Neural cell (in vitro differentiated cells): Measurements from ENCODE around the gene NTN4. TPM values are rescaled to one million over a fixed set of nuclear protein-coding genes. Genes with fewer than 3 reads are reported as not detected.

ENCODE experiments used
- H2AFZ ChIP-seq: fragments of 200-600, 300-800 bp; sonication (generic), shearing (Covaris generic); 2 replicates; pipeline ENCODE4 v1.6.0; 2014; ENCODE audit warnings: low read depth, mild to moderate bottlenecking, antibody characterized with exemption, low read length, moderate library complexity
- H3F3A ChIP-seq: fragments of 200-600 bp; shearing (Covaris generic); 2 replicates; pipeline ENCODE4 v1.6.1; 2016; ENCODE audit warnings: mild to moderate bottlenecking, moderate library complexity, mixed read lengths, antibody characterized with exemption, low read length; ENCODE audit not compliant: insufficient read depth, poor library complexity, severe bottlenecking
- H3K27ac ChIP-seq: fragments of 200-600, 300-800 bp; sonication (generic), shearing (Covaris generic); 2 replicates; pipeline ENCODE4 v1.5.1; 2014; ENCODE audit warnings: mild to moderate bottlenecking, low read length, moderate library complexity
- H3K27me3 ChIP-seq: fragments of 300-800, 200-600 bp; sonication (generic), shearing (Covaris generic); 2 replicates; pipeline ENCODE4 v1.6.0; 2014; ENCODE audit warnings: mild to moderate bottlenecking, low read depth, low read length, moderate library complexity; ENCODE audit not compliant: insufficient read depth
- H3K36me3 ChIP-seq: fragments of 300-800, 200-600 bp; sonication (generic), shearing (Covaris generic); 2 replicates; pipeline ENCODE4 v1.5.1; 2014; ENCODE audit warnings: mild to moderate bottlenecking, antibody characterized with exemption, low read length, moderate library complexity; ENCODE audit not compliant: insufficient read depth
- H3K4me2 ChIP-seq: fragments of 300-800, 200-600 bp; sonication (generic), shearing (Covaris generic); 2 replicates; pipeline ENCODE4 v1.6.0; 2014; ENCODE audit warnings: mild to moderate bottlenecking, low read length
- H3K4me3 ChIP-seq: fragments of 300-800, 200-600 bp; sonication (generic), shearing (Covaris generic); 2 replicates; pipeline ENCODE4 v1.5.1; 2014; ENCODE audit warnings: mild to moderate bottlenecking, low read length, moderate library complexity
- H3K79me2 ChIP-seq: fragments of 200-600 bp; shearing (Covaris generic); replicated peaks from 2 replicates; pipeline ENCODE4 v1.6.0; 2014; ENCODE audit warnings: mild to moderate bottlenecking, low read length, moderate library complexity; ENCODE audit not compliant: insufficient read depth
- H3K9ac ChIP-seq: fragments of 300-800, 200-600 bp; sonication (generic), shearing (Covaris generic); 2 replicates; pipeline ENCODE4 v1.6.1; 2016; ENCODE audit warnings: mild to moderate bottlenecking, low read length, mixed read lengths
- H3K9me2 ChIP-seq: fragments of 200-600 bp; shearing (Covaris generic); 2 replicates; pipeline ENCODE4 v1.6.1; 2016; ENCODE audit warnings: mild to moderate bottlenecking, low read length, mixed read lengths; ENCODE audit not compliant: insufficient read depth
- H3K9me3 ChIP-seq: fragments of 200-600, 300-800 bp; sonication (generic), shearing (Covaris generic); 2 replicates; pipeline ENCODE4 v1.6.1; 2016; ENCODE audit warnings: mild to moderate bottlenecking, mixed run types, low read length, moderate library complexity, mixed read lengths
- H4K20me1 ChIP-seq: fragments of 200-600 bp; shearing (Covaris generic); 2 replicates; pipeline ENCODE4 v1.6.1; 2016; ENCODE audit warnings: mild to moderate bottlenecking, mixed run types; ENCODE audit not compliant: insufficient read depth
- CTCF ChIP-seq: fragments of 450-650 bp; IDR thresholded peaks from 2 replicates; pipeline ENCODE4 v1.5.1; 2014; ENCODE audit warnings: antibody characterized with exemption, mild to moderate bottlenecking, moderate library complexity; ENCODE audit not compliant: poor library complexity, severe bottlenecking
- EP300 ChIP-seq: fragments of 450-650 bp; conservative IDR thresholded peaks from 2 replicates; pipeline ENCODE4 v1.6.1; 2014; ENCODE audit warnings: antibody characterized with exemption, mild to moderate bottlenecking, moderate library complexity; ENCODE audit not compliant: poor library complexity, severe bottlenecking
- EZH2 ChIP-seq: fragments of 200-600, 300-800 bp; shearing (Covaris generic), sonication (generic); IDR thresholded peaks from 2 replicates; pipeline ENCODE4 v1.6.1; 2014; ENCODE audit warnings: antibody characterized with exemption, low read length, borderline replicate concordance, mild to moderate bottlenecking; ENCODE audit not compliant: insufficient read depth, poor library complexity, severe bottlenecking
- MXI1 ChIP-seq: fragments of 450-650 bp; conservative IDR thresholded peaks from 2 replicates; pipeline ENCODE4 v1.6.1; 2014; ENCODE audit warnings: antibody characterized with exemption, mild to moderate bottlenecking; ENCODE audit not compliant: poor library complexity, severe bottlenecking
- POLR2AphosphoS5 ChIP-seq: IDR thresholded peaks from 2 replicates; pipeline ENCODE4 v1.6.1; 2012
- RAD21 ChIP-seq: fragments of 450-650 bp; conservative IDR thresholded peaks from 2 replicates; pipeline ENCODE4 v1.6.1; 2014; ENCODE audit warnings: antibody characterized with exemption, mild to moderate bottlenecking, moderate library complexity
- REST ChIP-seq: IDR thresholded peaks from 2 replicates; pipeline ENCODE4 v1.6.1; 2012; ENCODE audit warnings: borderline replicate concordance
- SMC3 ChIP-seq: fragments of 450-650 bp; conservative IDR thresholded peaks from 2 replicates; pipeline ENCODE4 v1.6.1; 2014; ENCODE audit warnings: antibody characterized with exemption, mild to moderate bottlenecking, moderate library complexity; ENCODE audit not compliant: poor library complexity
- TAF1 ChIP-seq: IDR thresholded peaks from 2 replicates; pipeline ENCODE4 v1.6.1; 2012; ENCODE audit warnings: low read depth
- polyA plus RNA-seq: library from polyadenylated mRNA; depleted of rRNA; stranded (reverse); fragments of >200 nt; gene quantifications from 2 replicates; pipeline ENCODE4 v1.2.3, GENCODE V29; 2014

The NTN4 gene
- polyA plus RNA-seq, 1 donor from 2014 or later = 12.4 TPM

DNA sequence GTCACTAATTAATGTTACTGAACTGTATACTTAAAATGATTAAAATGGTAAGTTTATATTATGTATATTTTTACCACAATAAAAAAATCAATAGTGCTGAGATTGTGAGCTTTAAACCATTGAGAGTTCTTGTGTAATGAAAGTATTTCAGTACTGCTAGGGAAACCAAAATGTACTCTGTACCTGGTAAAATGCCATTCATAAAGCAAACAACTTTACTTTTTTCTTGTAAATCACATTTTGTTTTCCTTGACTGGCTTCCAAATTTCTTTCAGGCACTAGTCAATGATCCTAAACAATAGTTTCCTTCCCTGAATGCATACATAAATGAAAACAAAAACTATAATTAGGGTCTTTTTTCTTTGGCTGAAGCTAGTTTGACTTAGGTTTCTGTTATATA lies 38.8 kb upstream of the NTN4 start:
- no peaks in the 10 kb centered on the region for H4K20me1 ChIP-seq
- H3F3A ChIP-seq = no peaks in the 10 kb centered on the region
- H3K79me2 ChIP-seq = no peaks in the 10 kb centered on the region
- H3K9ac ChIP-seq = no peak overlapping the region
- no peaks in the 10 kb centered on the region for H3K27me3 ChIP-seq
- no peak overlapping the region for H2AFZ ChIP-seq
- no peaks in the 10 kb centered on the region for H3K9me3 ChIP-seq
- TF ChIP-seq SMC3 (no peak), RAD21 (no peak), MXI1 (no peak), EZH2 (no peak), EP300 (no peak), TAF1 (no peak), CTCF (no peak), REST (no peak), POLR2AphosphoS5 (no peak)
- H3K4me2 ChIP-seq = no peak overlapping the region
- no peaks in the 10 kb centered on the region for H3K36me3 ChIP-seq
- no peaks in the 10 kb centered on the region for H3K9me2 ChIP-seq
- H3K4me3 ChIP-seq = no peak overlapping the region
- no peak overlapping the region for H3K27ac ChIP-seq

- Histone ChIP-seq H3K9me2 (no peaks in the 10 kb centered on the region), H3K9ac (no peak overlapping the region), H4K20me1 (no peaks in the 10 kb centered on the region), H3K27me3 (no peaks in the 10 kb centered on the region), H3K79me2 (no peaks in the 10 kb centered on the region), H3F3A (no peaks in the 10 kb centered on the region), H3K36me3 (no peaks in the 10 kb centered on the region), H3K4me3 (no peak overlapping the region), H3K27ac (no peak overlapping the region), H3K4me2 (no peak overlapping the region), H2AFZ (no peak overlapping the region), H3K9me3 (no peaks in the 10 kb centered on the region)
- no peak for TF ChIP-seq EP300
- peak; percentile 81 for TF ChIP-seq SMC3
- peak; percentile 74 for TF ChIP-seq CTCF
- TF ChIP-seq RAD21 = peak; percentile 73
Measured at GRCh38 chr12:95820096-95820703, 29.6 kb upstream of the NTN4 start.
